Neural progenitor cell (in vitro differentiated cells): ENCODE measurements around the gene C6orf132. TPM values are rescaled to one million over a fixed set of nuclear protein-coding genes. Genes with fewer than 3 reads are reported as not detected.

ENCODE experiments used
- DNase-seq: peaks from one replicate; pipeline ENCODE4 v3.0.0-alpha.2; 2016; ENCODE audit warnings: low spot score
- H2AFZ ChIP-seq: fragments of 200-600 bp; sonication (generic); replicated peaks from 2 replicates; pipeline ENCODE4 v1.6.1; 2016; ENCODE audit warnings: antibody characterized with exemption
- H3F3A ChIP-seq: fragments of 200-600 bp; sonication (generic); 2 replicates; pipeline ENCODE4 v1.6.1; 2016; ENCODE audit warnings: antibody characterized with exemption, low read depth
- H3K27ac ChIP-seq: fragments of 200-600 bp; sonication (generic); 2 replicates; pipeline ENCODE4 v1.5.1; 2016; ENCODE audit warnings: mild to moderate bottlenecking
- H3K27me3 ChIP-seq: fragments of 200-600 bp; sonication (generic); 2 replicates; pipeline ENCODE4 v1.6.1; 2016; ENCODE audit warnings: mild to moderate bottlenecking, moderate library complexity
- H3K36me3 ChIP-seq: fragments of 200-600 bp; sonication (generic); 2 replicates; pipeline ENCODE4 v1.5.1; 2016
- H3K4me1 ChIP-seq: fragments of 200-600 bp; sonication (generic); 2 replicates; pipeline ENCODE4 v1.6.1; 2016; ENCODE audit warnings: mixed run types
- H3K4me2 ChIP-seq: fragments of 200-600 bp; sonication (generic); 2 replicates; pipeline ENCODE4 v1.6.1; 2016
- H3K4me3 ChIP-seq: fragments of 200-600 bp; sonication (generic); 2 replicates; pipeline ENCODE4 v1.5.1; 2016
- H3K79me2 ChIP-seq: fragments of 200-600 bp; sonication (generic); 2 replicates; pipeline ENCODE4 v1.6.1; 2016; ENCODE audit warnings: low read depth
- H3K9ac ChIP-seq: fragments of 200-600 bp; sonication (generic); 2 replicates; pipeline ENCODE4 v1.6.1; 2016
- H3K9me3 ChIP-seq: fragments of 200-600 bp; sonication (generic); 2 replicates; pipeline ENCODE4 v1.5.1; 2016; ENCODE audit warnings: low read depth
- H4K20me1 ChIP-seq: fragments of 200-600 bp; sonication (generic); 2 replicates; pipeline ENCODE4 v1.6.1; 2016; ENCODE audit warnings: low read depth
- H3K27ac Mint-ChIP-seq: 3 replicates; pipeline ENCODE4 v1.8.0; 2021; ENCODE audit warnings: mixed read lengths
- H3K27me3 Mint-ChIP-seq: 2 replicates; pipeline ENCODE4 v1.8.0; 2022; ENCODE audit warnings: low read depth, mild to moderate bottlenecking, inconsistent platforms, moderate library complexity, mixed read lengths; ENCODE audit not compliant: insufficient read depth
- H3K36me3 Mint-ChIP-seq: 3 replicates; pipeline ENCODE4 v1.8.0; 2021; ENCODE audit warnings: mixed read lengths
- H3K4me1 Mint-ChIP-seq: 3 replicates; pipeline ENCODE4 v1.8.0; 2021; ENCODE audit warnings: mixed read lengths
- H3K4me3 Mint-ChIP-seq: 3 replicates; pipeline ENCODE4 v1.8.0; 2021; ENCODE audit warnings: mild to moderate bottlenecking, moderate library complexity, mixed read lengths
- H3K9me3 Mint-ChIP-seq: 3 replicates; pipeline ENCODE4 v1.8.0; 2020; ENCODE audit warnings: mixed read lengths
- EZH2 ChIP-seq: fragments of 200-600 bp; sonication (generic); IDR thresholded peaks from 2 replicates; pipeline ENCODE4 v1.6.1; 2017; ENCODE audit warnings: antibody characterized with exemption, mild to moderate bottlenecking, moderate library complexity
- EZH2phosphoT487 ChIP-seq: fragments of 200-600 bp; sonication (generic); IDR thresholded peaks from 2 replicates; pipeline ENCODE4 v1.6.1; 2017; ENCODE audit warnings: antibody characterized with exemption
- total RNA-seq: library from RNA; depleted of rRNA; stranded (reverse); fragments of >200 nt; gene quantifications from 2 replicates; pipeline ENCODE4 v1.2.3, GENCODE V29; 2015; ENCODE audit warnings: low replicate concordance
- TF ChIP-seq, protein P1 (sequence below): fragments of 200-600 bp; sonication (generic); IDR thresholded peaks from 2 replicates; pipeline ENCODE4 v1.5.1; 2017; ENCODE audit warnings: antibody characterized with exemption, mild to moderate bottlenecking

The C6orf132 gene
- total RNA-seq, 1 donor from 2014 or later: 1.8 TPM

- no peak for DNase-seq
- TF ChIP-seq, protein P1, sequence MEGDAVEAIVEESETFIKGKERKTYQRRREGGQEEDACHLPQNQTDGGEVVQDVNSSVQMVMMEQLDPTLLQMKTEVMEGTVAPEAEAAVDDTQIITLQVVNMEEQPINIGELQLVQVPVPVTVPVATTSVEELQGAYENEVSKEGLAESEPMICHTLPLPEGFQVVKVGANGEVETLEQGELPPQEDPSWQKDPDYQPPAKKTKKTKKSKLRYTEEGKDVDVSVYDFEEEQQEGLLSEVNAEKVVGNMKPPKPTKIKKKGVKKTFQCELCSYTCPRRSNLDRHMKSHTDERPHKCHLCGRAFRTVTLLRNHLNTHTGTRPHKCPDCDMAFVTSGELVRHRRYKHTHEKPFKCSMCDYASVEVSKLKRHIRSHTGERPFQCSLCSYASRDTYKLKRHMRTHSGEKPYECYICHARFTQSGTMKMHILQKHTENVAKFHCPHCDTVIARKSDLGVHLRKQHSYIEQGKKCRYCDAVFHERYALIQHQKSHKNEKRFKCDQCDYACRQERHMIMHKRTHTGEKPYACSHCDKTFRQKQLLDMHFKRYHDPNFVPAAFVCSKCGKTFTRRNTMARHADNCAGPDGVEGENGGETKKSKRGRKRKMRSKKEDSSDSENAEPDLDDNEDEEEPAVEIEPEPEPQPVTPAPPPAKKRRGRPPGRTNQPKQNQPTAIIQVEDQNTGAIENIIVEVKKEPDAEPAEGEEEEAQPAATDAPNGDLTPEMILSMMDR: no peak
- TF ChIP-seq EZH2 (no peak), EZH2phosphoT487 (no peak)
- H3K36me3 ChIP-seq: no peaks in the 10 kb centered on the region
Observed at GRCh38 chr6:42158631-42159030, 16.2 kb upstream of the C6orf132 start.

GRCh38 chr6:42158011-42158410, 15.6 kb upstream of the C6orf132 start:
- Histone ChIP-seq H3K27me3 (no peaks in the 10 kb centered on the region), H3K9ac (no peak overlapping the region), H3K9me3 (no peaks in the 10 kb centered on the region), H2AFZ (no peak overlapping the region), H3K36me3 (no peaks in the 10 kb centered on the region), H3F3A (no peaks in the 10 kb centered on the region), H3K4me1 (peaks cover 15% of the 10 kb centered on the region), H3K4me2 (no peak overlapping the region), H3K27ac (no peak overlapping the region), H3K4me3 (no peak overlapping the region), H4K20me1 (no peaks in the 10 kb centered on the region), H3K79me2 (no peaks in the 10 kb centered on the region)
- no peaks in the 10 kb centered on the region for H3K36me3 Mint-ChIP-seq
- H3K4me3 Mint-ChIP-seq: no peak overlapping the region
- no peak for DNase-seq
- H3K9me3 Mint-ChIP-seq: no peaks in the 10 kb centered on the region
- TF ChIP-seq EZH2phosphoT487 (no peak), EZH2 (no peak)
- peaks cover 22% of the 10 kb centered on the region for H3K4me1 Mint-ChIP-seq
- H3K27ac Mint-ChIP-seq: no peak overlapping the region
- peaks cover 2% of the 10 kb centered on the region for H3K27me3 Mint-ChIP-seq

More at GRCh38 chr6:42158631-42159030, 16.2 kb upstream of the C6orf132 start:
- no peaks in the 10 kb centered on the region for H4K20me1 ChIP-seq
- no peaks in the 10 kb centered on the region for H3K79me2 ChIP-seq
- H3K9me3 ChIP-seq: no peaks in the 10 kb centered on the region
- peaks cover 15% of the 10 kb centered on the region for H3K4me1 ChIP-seq
- Mint-ChIP-seq H3K9me3 (no peaks in the 10 kb centered on the region), H3K27ac (no peak overlapping the region), H3K36me3 (no peaks in the 10 kb centered on the region), H3K4me3 (no peak overlapping the region), H3K4me1 (peaks cover 24% of the 10 kb centered on the region), H3K27me3 (peaks cover 2% of the 10 kb centered on the region)
- no peak overlapping the region for H3K4me2 ChIP-seq
- no peak overlapping the region for H3K9ac ChIP-seq
- H3F3A ChIP-seq: no peaks in the 10 kb centered on the region
- H2AFZ ChIP-seq: no peak overlapping the region
- no peak overlapping the region for H3K27ac ChIP-seq
- no peak overlapping the region for H3K4me3 ChIP-seq
- H3K27me3 ChIP-seq: no peaks in the 10 kb centered on the region

GRCh38 chr6:42156638-42157037, 14.2 kb upstream of the C6orf132 start:
- H3K36me3 Mint-ChIP-seq: no peaks in the 10 kb centered on the region
- peaks cover 19% of the 10 kb centered on the region for H3K4me1 Mint-ChIP-seq
- Histone ChIP-seq H3K27me3 (no peaks in the 10 kb centered on the region), H3K4me1 (peaks cover 15% of the 10 kb centered on the region), H3K9ac (no peak overlapping the region), H3K4me2 (no peak overlapping the region), H3F3A (no peaks in the 10 kb centered on the region), H3K4me3 (no peak overlapping the region), H3K9me3 (no peaks in the 10 kb centered on the region), H2AFZ (no peak overlapping the region), H3K79me2 (no peaks in the 10 kb centered on the region), H3K36me3 (no peaks in the 10 kb centered on the region), H3K27ac (no peak overlapping the region), H4K20me1 (no peaks in the 10 kb centered on the region)
- H3K9me3 Mint-ChIP-seq: no peaks in the 10 kb centered on the region
- H3K27me3 Mint-ChIP-seq: peaks cover 2% of the 10 kb centered on the region
- TF ChIP-seq EZH2phosphoT487 (no peak), EZH2 (no peak)
- TF ChIP-seq, protein P1: no peak
- no peak overlapping the region for H3K27ac Mint-ChIP-seq
- no peak overlapping the region for H3K4me3 Mint-ChIP-seq
- DNase-seq: no peak

DNA sequence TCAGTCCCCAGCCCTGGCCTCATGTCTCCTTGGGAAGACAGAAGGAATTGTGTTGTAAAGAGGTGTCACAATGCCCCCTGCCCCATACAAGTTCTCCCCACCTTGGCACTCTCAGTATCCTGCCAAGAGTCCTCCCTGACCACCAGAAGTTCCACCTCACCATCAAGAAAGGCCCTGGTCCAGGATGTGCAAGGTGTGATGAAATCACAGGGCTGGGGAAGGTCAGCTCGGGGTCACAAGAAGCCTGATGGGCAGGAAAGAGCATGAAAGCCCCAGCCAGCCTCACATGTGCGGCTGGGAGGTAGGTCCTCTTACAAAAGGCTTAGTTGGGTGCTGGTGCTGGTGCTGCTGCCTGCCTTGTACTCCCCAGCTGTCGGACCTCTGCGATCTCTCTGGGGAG, 12.9 kb upstream of the C6orf132 start:
- Histone ChIP-seq H3K9me3 (no peaks in the 10 kb centered on the region), H3K9ac (no peak overlapping the region), H3K4me2 (no peak overlapping the region), H3F3A (no peaks in the 10 kb centered on the region), H3K36me3 (no peaks in the 10 kb centered on the region), H3K27me3 (no peaks in the 10 kb centered on the region), H3K4me1 (peaks cover 15% of the 10 kb centered on the region), H3K79me2 (no peaks in the 10 kb centered on the region), H2AFZ (no peak overlapping the region), H4K20me1 (no peaks in the 10 kb centered on the region), H3K4me3 (no peak overlapping the region), H3K27ac (no peak overlapping the region)
- no peak overlapping the region for H3K4me3 Mint-ChIP-seq
- H3K27me3 Mint-ChIP-seq: peaks cover 7% of the 10 kb centered on the region
- DNase-seq: no peak
- TF ChIP-seq, protein P1: no peak
- TF ChIP-seq EZH2: no peak
- TF ChIP-seq EZH2phosphoT487: no peak
- no peaks in the 10 kb centered on the region for H3K36me3 Mint-ChIP-seq
- peaks cover 11% of the 10 kb centered on the region for H3K4me1 Mint-ChIP-seq
- no peaks in the 10 kb centered on the region for H3K9me3 Mint-ChIP-seq
- no peak overlapping the region for H3K27ac Mint-ChIP-seq
